Stimulated activated CD8-positive, alpha-beta memory T cell treated with anti-CD3 and anti-CD28 coated beads, Interleukin-4, amount 100 ng/mL, for 24 hours (primary cell): ENCODE data around the gene MIDN.

Experiments
- DNase-seq: peaks from one replicate; pipeline ENCODE4 v3.0.0-alpha.2; 2020; ENCODE audit warnings: low read depth

Gene MIDN

GRCh38 chr19:1282588-1283206 lies 34.3 kb downstream of the MIDN start:
- no peak for DNase-seq

DNA sequence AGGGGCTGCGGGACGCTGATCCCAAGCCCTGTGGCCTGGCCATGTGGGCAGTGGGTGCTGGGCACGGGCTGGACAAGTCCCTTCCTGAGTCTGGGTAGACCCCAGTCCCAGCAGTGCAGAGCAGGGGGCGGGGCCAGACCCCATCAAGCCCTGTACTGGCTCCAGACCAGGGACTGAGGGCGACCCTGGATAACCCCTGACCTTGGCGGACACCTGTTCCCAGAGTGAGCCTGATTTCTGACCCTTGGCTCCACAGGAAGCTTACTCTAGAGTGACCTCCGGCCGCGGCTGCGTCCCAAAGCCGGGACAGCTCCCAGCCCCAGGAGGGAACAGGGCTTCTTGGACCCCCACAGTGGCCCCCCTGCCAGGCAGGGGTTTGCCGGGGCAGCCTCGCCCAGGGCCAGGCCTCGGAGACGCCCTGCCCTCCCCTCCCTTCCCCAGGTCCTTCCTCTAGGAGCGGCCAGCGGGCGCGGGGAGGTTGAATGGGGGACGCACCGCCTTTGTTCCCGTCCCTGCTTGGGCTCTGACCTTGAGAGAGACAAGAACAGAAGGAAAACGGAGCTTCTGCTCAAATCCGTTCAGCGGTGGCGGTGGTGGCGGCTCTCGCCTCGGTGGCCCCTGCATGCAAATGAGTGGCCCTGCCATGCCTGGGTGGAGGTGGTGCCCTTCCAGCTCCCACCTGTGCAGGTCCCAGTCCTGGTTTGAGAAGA lies 35.0 kb downstream of the MIDN start:
- no peak for DNase-seq

- no peak for DNase-seq
These were observed 35.5 kb downstream of the MIDN start for GRCh38 chr19:1283917-1284292.

DNA sequence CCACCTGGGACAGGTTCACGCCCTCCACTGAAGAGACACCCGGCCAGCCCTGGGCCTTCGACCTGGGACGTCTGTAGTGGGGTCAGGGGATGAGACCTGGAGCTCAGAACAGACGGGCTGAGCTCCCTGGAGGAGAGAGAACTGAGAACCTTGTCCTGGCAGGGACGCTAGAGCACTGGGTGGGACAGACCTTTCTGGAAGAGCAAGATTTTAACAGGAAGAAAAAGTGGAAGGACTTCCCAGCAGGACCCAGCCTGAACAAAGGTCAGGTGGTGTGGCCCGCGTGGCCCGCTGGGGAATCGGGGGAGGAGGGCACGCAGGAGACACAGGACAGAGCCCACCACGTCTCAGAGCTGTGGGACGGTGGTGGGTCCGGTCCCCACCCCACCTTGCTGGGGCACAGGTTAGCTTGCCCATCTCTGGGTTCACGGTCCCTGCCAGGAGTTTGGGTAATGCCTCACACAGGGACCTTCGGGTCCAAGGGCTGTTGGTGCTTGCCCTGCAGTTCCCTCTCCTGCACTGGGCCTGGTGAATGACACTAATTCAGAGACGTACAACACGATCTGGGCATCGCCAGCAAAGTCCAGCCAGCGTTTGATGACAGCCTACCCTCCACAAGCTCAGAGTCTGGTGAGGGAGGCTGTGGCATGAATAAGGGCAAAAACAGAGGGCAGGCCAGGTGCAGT lies 36.1 kb downstream of the MIDN start:
- DNase-seq, result no peak

DNA sequence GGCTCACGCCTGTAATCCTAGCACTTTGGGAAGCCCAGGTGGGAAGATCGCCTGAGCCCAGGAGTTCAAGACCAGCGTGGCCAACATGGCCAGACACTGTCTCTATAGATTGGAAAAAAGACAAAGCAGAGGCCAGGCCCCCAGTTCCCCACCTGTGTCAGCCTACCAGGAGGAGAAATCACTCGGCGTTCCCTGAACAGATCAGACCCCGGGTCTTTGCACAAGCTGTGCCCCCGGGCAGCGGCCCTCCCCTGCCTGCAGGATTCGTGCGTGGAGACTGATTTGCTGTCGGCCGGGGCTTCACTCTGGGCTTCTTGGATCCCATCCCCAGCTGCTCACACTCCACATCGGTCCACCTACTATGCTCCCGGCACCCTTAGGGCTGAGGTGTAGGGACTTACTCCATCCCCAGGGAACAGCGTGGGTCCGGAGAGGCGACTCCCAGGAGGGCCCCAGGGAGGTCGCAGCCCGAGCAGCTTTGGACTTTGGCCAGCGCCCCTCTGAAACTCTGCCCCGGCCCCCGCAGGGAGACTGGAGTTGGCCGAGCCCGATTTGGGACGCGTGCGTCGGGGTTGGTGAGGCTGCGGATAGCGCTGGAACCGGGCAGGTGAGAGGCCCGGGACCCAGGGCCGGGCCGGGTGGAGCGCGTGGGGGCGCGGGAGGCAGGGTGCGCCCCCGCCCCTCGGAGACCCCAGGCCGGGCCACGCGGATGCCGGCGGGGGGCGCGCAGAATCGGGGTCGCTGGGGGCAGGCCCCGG lies 36.8 kb downstream of the MIDN start:
- DNase-seq, result no peak

GRCh38 chr19:1285737-1286360 lies 37.5 kb downstream of the MIDN start, which contains the start of gene EFNA2:
Gene EFNA2 (plus strand): TSS chr19:1285873. CDS start chr19:1286169, 296 bp downstream.
- no peak for DNase-seq

- no peak for DNase-seq
These were observed 38.3 kb downstream of the MIDN start for GRCh38 chr19:1286487-1287353.

GRCh38 chr19:1287354-1288225 lies 39.2 kb downstream of the MIDN start:
- no peak for DNase-seq

DNA sequence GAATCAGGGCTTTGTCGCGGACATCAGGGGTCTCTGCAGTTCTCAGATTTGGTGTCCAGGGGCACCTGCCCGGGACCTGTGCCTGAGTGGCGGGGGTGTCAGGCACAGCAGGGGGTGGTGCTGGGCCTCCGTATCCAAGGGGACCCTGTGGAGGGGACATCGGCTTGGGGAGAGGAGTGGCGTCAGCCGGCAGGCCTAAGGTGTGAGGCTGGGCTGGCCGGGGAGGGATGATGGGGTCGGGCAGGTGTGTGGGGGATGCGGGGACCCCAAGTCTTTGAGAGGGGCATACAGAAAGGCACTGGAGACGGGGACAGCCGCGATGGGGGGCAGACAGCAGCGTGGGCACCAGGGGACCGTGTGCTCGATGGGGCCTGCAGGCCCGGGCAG lies 39.8 kb downstream of the MIDN start:
- no peak for DNase-seq

DNA sequence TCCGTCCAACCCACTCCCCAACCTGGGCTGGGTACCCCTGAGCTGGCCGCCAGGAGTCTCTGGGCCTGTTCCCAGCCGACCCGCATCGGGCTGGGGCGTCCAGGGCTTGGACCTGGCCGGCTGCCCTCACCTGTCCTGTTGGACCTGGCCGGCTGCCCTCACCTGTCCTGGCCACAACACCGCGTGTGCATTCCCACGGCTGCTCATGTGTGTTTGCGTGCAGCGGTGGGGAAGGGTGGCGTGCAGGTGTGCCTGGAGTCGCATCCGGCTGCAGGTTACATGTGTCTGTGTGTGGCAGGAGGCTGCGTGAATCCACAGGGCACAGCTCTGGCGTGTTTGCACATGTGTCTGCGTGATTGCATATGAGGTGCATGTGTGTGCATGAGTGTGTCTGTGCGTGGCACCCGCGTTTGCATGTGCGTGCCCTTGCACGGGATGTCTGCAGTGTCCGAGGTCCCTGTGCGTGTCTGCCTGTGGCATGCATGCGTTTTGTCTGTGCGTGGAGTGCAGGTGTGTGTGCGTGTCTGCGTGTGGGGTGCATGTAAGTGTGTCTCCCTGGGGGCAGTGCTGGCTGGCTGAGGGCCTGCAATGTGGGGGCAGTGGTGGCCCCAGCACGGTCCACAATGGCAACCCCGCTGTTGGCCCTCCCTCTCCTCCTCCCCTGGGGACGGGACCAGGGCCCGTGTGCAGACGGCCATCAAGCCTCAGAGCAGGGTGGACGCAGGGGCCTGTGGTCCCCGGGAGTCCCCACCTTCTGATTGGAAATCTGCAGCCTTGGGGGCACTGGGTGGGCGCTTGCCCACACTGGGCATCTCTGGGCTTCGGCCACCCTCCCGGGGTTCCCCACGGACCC lies 40.7 kb downstream of the MIDN start:
- no peak for DNase-seq

GRCh38 chr19:1289686-1290025 lies 41.3 kb downstream of the MIDN start:
- no peak for DNase-seq

DNA sequence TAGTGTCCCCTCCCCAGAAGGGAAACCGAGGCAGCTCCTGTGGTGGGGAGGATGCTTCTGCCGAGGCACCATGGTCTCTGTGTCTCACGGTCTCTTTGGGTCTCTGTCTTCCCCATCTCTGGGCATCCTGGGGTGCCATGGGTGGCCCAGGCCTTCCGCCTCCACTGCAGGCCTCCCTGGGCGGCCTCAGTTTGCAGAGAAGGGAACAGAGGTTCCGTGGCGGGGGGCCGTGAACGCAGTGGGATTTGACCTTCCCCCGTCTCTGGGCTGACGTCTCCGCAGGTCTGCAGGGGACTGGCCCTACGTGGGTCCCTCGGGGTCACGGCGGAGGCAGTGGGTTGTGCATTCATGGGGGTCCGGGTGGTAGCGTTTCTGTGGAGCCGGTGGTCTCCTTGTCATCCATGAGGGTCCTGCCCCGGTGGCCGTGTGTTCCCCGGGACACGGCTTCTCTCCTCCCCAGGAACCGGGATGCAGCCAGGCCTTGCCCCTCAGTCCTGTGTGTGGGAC lies 41.9 kb downstream of the MIDN start:
- DNase-seq, result no peak

GRCh38 chr19:1290703-1291651 lies 42.6 kb downstream of the MIDN start:
- no peak for DNase-seq

DNA sequence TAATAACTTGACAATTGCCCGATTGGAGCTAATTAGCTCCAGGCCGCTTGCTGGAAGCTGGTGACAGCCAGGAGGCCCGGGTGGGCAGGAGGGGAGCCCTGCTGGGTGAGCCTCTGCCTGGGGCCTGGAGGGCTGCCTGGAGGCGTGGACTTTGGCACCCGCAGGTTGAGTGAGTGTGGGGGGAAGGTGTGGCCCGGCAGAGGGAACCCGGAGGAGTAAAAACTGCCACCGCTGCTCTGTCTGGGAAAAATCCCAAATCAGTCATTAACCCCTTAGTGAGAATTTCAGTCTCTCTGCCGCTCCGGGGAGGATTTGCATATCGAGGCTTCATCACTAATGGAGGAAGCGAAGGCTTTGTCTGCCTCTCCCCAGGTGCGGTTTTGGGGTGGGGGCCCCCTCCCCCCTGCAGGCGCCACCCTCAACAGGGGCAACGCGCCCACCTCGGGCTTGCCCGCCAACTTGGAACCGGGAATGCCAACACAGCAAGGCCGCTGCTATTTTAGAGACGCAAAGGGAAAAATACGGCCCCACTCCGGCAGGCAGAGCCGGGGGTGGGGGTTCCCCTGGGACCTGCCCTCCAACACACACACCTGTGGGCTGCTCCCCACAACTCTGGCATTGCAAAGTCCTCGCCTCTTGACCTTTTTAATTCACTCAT lies 43.5 kb downstream of the MIDN start:
- DNase-seq, result no peak

- no peak for DNase-seq
These were observed 44.2 kb downstream of the MIDN start for GRCh38 chr19:1292419-1293151.

DNA sequence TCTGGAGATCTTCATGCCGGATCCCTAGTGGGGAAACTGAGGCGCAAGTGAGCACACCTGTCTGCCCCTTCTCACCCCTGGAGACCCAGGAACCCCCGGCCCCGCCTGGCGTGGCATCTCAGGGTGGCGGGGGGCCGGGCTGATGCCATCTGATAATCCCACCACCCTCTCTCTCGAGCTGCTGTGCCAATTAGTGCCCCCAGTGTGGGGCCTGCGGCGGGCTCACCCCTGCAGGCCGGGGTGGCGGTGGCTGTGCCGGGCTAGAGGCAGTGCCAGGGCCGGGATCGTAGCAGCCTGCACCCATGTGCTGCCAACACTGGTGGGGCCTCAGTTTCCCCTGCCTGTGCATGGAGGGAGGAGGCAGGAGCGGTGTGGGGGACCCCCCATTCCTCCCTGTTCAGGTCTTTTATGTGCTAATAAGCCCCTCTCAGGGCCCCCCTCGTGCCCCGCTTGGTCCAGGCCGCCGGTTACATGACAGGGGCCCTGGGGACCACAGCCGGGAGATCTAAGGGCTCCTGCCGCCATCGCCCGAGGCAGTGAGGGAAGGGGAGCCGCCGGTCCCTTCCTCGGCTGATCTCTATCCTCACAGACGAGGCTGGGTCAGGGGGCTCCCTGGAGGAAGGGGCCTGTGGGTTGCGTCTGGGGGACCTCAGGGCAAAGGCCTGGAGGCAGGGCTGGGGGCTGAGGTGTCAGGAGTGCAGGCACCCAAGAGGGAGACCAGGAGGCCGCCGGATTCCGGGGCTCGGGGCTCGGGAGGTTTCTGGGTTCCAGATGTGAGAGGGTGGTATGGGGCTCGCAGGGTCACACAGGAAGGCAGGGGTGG lies 45.6 kb downstream of the MIDN start:
- no peak for DNase-seq
